ENCODE measurements around the gene CPN1. TPM values are rescaled to one million over a fixed set of nuclear protein-coding genes. Genes with fewer than 3 reads are reported as not detected.

CPN1 gene
- total RNA-seq, 1 donor from 2014 or later: not detected

DNA sequence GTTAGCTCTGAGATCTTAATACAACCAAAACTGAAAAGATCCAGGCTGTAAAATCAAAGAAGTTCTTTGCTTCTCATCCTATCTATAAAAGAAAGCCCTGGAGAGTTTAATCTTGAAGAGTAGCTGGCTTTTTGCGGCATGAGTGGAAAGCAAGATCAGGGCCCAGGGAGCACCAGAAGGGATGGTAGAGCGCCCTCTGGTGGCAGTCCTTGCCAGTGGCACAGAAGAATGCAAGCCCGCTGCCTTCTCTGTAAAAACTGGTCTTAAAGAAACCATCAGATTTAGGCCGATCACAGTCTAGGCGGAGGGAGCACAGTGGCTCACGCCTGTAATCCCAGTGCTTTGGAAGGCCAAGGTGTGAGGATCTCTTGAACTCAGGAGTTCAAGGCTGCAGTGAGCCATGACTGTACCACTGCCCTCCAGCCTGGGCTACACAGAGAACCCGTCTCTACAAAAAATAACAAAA is 35.6 kb downstream of the CPN1 start:
- peak overlapping the region; percentile 76 for H2AFZ ChIP-seq (ENCODE audit: low read depth, low read length)
- H3K27ac Mint-ChIP-seq (ENCODE audit: unreplicated experiment): no peak overlapping the region

DNA sequence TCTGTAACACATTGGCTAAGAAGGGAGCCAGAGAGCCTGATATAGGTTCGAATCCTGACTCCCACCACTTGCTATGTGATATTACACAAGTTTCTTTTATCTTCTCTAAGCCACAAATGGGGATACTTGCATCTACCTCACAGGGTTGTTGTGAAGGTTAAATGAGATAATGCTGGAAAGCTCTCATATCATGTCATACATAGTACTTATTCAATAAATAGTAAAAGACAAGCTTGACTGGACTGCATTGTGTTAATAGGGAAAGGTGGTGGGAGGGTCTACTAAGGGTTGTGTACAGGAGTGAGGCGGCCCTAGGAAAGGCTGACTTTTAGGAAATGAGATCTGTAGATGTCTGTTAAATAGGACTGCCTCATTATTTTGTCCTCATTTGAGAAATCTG is 36.1 kb downstream of the CPN1 start:
- no peak for FAIRE-seq
- no peaks in the 10 kb centered on the region for H3K36me3 Mint-ChIP-seq (ENCODE audit: low read depth, unreplicated experiment)

More for the DNA sequence above, 35.6 kb downstream of the CPN1 start:
- Histone ChIP-seq H3K79me2 (ENCODE audit: insufficient read depth, low read length) (no peaks in the 10 kb centered on the region), H3K9me3 (ENCODE audit: insufficient read depth, low read depth, low read length) (no peaks in the 10 kb centered on the region), H3K4me3 (ENCODE audit: insufficient read depth, low read depth, low read length) (no peak overlapping the region), H3K27me3 (ENCODE audit: insufficient read depth, low read length) (no peaks in the 10 kb centered on the region), H3K27ac (ENCODE audit: low read depth, low read length) (no peak overlapping the region), H3K4me1 (ENCODE audit: insufficient read depth, low read length) (peaks cover 3% of the 10 kb centered on the region), H3K9ac (ENCODE audit: low read length) (no peak overlapping the region), H3K36me3 (ENCODE audit: insufficient read depth, low read length) (no peaks in the 10 kb centered on the region), H4K20me1 (ENCODE audit: insufficient read depth, low read length) (no peaks in the 10 kb centered on the region), H3K4me2 (ENCODE audit: low read length) (peak overlapping the region; percentile 10)
- FAIRE-seq: no peak
- Mint-ChIP-seq H3K36me3 (ENCODE audit: low read depth, unreplicated experiment) (no peaks in the 10 kb centered on the region), H3K4me1 (ENCODE audit: low read depth, unreplicated experiment) (peaks cover 10% of the 10 kb centered on the region), H3K9me3 (ENCODE audit: unreplicated experiment) (no peaks in the 10 kb centered on the region), H3K27me3 (ENCODE audit: low read depth, unreplicated experiment) (no peaks in the 10 kb centered on the region), H3K4me3 (ENCODE audit: unreplicated experiment) (no peak overlapping the region)
- DNase-seq (ENCODE audit: low read depth): peak; percentile 55
- TF ChIP-seq, protein P1, sequence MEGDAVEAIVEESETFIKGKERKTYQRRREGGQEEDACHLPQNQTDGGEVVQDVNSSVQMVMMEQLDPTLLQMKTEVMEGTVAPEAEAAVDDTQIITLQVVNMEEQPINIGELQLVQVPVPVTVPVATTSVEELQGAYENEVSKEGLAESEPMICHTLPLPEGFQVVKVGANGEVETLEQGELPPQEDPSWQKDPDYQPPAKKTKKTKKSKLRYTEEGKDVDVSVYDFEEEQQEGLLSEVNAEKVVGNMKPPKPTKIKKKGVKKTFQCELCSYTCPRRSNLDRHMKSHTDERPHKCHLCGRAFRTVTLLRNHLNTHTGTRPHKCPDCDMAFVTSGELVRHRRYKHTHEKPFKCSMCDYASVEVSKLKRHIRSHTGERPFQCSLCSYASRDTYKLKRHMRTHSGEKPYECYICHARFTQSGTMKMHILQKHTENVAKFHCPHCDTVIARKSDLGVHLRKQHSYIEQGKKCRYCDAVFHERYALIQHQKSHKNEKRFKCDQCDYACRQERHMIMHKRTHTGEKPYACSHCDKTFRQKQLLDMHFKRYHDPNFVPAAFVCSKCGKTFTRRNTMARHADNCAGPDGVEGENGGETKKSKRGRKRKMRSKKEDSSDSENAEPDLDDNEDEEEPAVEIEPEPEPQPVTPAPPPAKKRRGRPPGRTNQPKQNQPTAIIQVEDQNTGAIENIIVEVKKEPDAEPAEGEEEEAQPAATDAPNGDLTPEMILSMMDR (IDR thresholded peaks at IDR 0.05; ENCODE audit: insufficient read depth, low read depth, low read length): peak; percentile 93
- TF ChIP-seq EZH2 (IDR thresholded peaks at IDR 0.05; ENCODE audit: insufficient read depth, low read length): no peak

DNA sequence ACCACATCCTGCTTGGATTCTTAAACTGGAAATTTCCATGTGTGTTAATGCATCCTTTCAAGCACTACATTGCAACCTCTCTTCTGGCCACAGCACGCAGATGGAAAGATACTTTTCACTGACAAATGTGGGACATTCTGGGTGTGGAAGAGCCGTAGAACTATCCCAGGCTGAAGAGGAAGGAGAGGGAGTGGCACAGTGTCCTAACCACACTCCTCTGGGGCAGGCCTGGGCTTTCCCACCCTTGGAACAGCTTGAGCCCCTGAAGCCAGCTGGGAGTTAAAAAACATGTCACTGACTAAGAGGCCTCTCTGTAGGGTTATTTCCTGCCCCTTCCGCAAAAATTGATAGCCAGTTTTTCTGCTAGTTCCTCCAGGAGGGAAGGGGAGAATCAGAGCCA is 37.9 kb downstream of the CPN1 start:
- Histone ChIP-seq H3K4me3 (ENCODE audit: insufficient read depth, low read depth, low read length) (no peak overlapping the region), H3K4me1 (ENCODE audit: insufficient read depth, low read length) (peaks cover 3% of the 10 kb centered on the region), H3K36me3 (ENCODE audit: insufficient read depth, low read length) (no peaks in the 10 kb centered on the region), H3K4me2 (ENCODE audit: low read length) (peak overlapping the region; percentile 47), H3K27me3 (ENCODE audit: insufficient read depth, low read length) (no peaks in the 10 kb centered on the region), H2AFZ (ENCODE audit: low read depth, low read length) (peak overlapping the region; percentile 37), H3K79me2 (ENCODE audit: insufficient read depth, low read length) (no peaks in the 10 kb centered on the region), H3K9me3 (ENCODE audit: insufficient read depth, low read depth, low read length) (no peaks in the 10 kb centered on the region), H4K20me1 (ENCODE audit: insufficient read depth, low read length) (no peaks in the 10 kb centered on the region), H3K9ac (ENCODE audit: low read length) (no peak overlapping the region), H3K27ac (ENCODE audit: low read depth, low read length) (peak overlapping the region; percentile 39)
- no peak for DNase-seq (ENCODE audit: low read depth)
- Mint-ChIP-seq H3K4me3 (ENCODE audit: unreplicated experiment) (no peak overlapping the region), H3K27me3 (ENCODE audit: low read depth, unreplicated experiment) (no peaks in the 10 kb centered on the region), H3K4me1 (ENCODE audit: low read depth, unreplicated experiment) (peaks cover 13% of the 10 kb centered on the region), H3K27ac (ENCODE audit: unreplicated experiment) (peak overlapping the region; percentile 84), H3K36me3 (ENCODE audit: low read depth, unreplicated experiment) (no peaks in the 10 kb centered on the region), H3K9me3 (ENCODE audit: unreplicated experiment) (no peaks in the 10 kb centered on the region)
- TF ChIP-seq, protein P1 (IDR thresholded peaks at IDR 0.05; ENCODE audit: insufficient read depth, low read depth, low read length): no peak
- TF ChIP-seq EZH2 (IDR thresholded peaks at IDR 0.05; ENCODE audit: insufficient read depth, low read length): no peak
- FAIRE-seq: no peak

More for the DNA sequence above, 36.1 kb downstream of the CPN1 start:
- Histone ChIP-seq H3K4me3 (ENCODE audit: insufficient read depth, low read depth, low read length) (no peak overlapping the region), H3K4me2 (ENCODE audit: low read length) (peak overlapping the region; percentile 10), H3K4me1 (ENCODE audit: insufficient read depth, low read length) (peaks cover 3% of the 10 kb centered on the region), H2AFZ (ENCODE audit: low read depth, low read length) (no peak overlapping the region), H4K20me1 (ENCODE audit: insufficient read depth, low read length) (no peaks in the 10 kb centered on the region), H3K9me3 (ENCODE audit: insufficient read depth, low read depth, low read length) (no peaks in the 10 kb centered on the region), H3K79me2 (ENCODE audit: insufficient read depth, low read length) (no peaks in the 10 kb centered on the region), H3K9ac (ENCODE audit: low read length) (no peak overlapping the region), H3K27ac (ENCODE audit: low read depth, low read length) (no peak overlapping the region), H3K36me3 (ENCODE audit: insufficient read depth, low read length) (no peaks in the 10 kb centered on the region), H3K27me3 (ENCODE audit: insufficient read depth, low read length) (no peaks in the 10 kb centered on the region)
- Mint-ChIP-seq H3K9me3 (ENCODE audit: unreplicated experiment) (no peaks in the 10 kb centered on the region), H3K27me3 (ENCODE audit: low read depth, unreplicated experiment) (no peaks in the 10 kb centered on the region), H3K27ac (ENCODE audit: unreplicated experiment) (no peak overlapping the region), H3K4me1 (ENCODE audit: low read depth, unreplicated experiment) (peaks cover 10% of the 10 kb centered on the region), H3K4me3 (ENCODE audit: unreplicated experiment) (no peak overlapping the region)
- no peak for DNase-seq (ENCODE audit: low read depth)
- TF ChIP-seq EZH2 (IDR thresholded peaks at IDR 0.05; ENCODE audit: insufficient read depth, low read length): no peak
- TF ChIP-seq, protein P1 (IDR thresholded peaks at IDR 0.05; ENCODE audit: insufficient read depth, low read depth, low read length): no peak
